Caco-2 (cell line): Measurements from ENCODE around the gene RTF1. TPM values are rescaled to one million over a fixed set of nuclear protein-coding genes. Genes with fewer than 3 reads are reported as not detected.
"Not testable (repeated sequence)": the region's sequence is repeated elsewhere in the genome, so short reads cannot be mapped to it uniquely, and the experiment has no call there.

Source experiments
- Bru-seq: library from RNA; stranded (reverse); fragments of 400-500 nt; gene quantifications from one replicate; lab custom pipeline; 2021; lab: Mats Ljungman, UMichigan
- BruChase-seq, 2 experiments: library from RNA; stranded (reverse); fragments of 400-500 nt; gene quantifications; one replicate each; lab custom pipeline; 2021; lab: Mats Ljungman, UMichigan
- BruUV-seq: library from RNA; stranded (reverse); fragments of 400-500 nt; replicated peaks from 2 replicates; lab custom pipeline; 2021; lab: Mats Ljungman, UMichigan
- CTCF ChIA-PET: fragments of 300-600 bp; sonication (Branson Sonifier 250); formaldehyde crosslinking; loops from one replicate; lab custom pipeline; 2022; ENCODE audit warnings: antibody characterized with exemption; lab: Charles Lee
- POLR2A ChIA-PET: fragments of 300-600 bp; sonication (Branson Sonifier 250); formaldehyde crosslinking; loops from one replicate; lab custom pipeline; 2022; ENCODE audit warnings: antibody characterized with exemption; lab: Charles Lee
- DNase-seq, 2 experiments: peaks; one replicate each; pipeline versions ENCODE4 v3.0.0 to v3.0.0-alpha.2; 2020 to 2022
- H3K27me3 ChIP-seq: replicated peaks from 2 replicates; pipeline ENCODE4 v1.6.0; 2011; ENCODE audit warnings: low read length; ENCODE audit not compliant: control insufficient read depth, insufficient read depth
- H3K36me3 ChIP-seq: 2 replicates; pipeline ENCODE4 v1.5.1; 2011; ENCODE audit warnings: low read length; ENCODE audit not compliant: control insufficient read depth, insufficient read depth
- H3K4me1 ChIP-seq: fragments of 250-450 bp; sonication (Bioruptor Pico); 2 replicates; pipeline ENCODE4 v1.5.1; 2020; ENCODE audit warnings: mild to moderate bottlenecking
- H3K4me3 ChIP-seq: 2 replicates; pipeline ENCODE4 v1.5.1; 2011; ENCODE audit warnings: low read depth, mild to moderate bottlenecking, control low read depth, low read length
- H3K9me3 ChIP-seq: fragments of 250-450 bp; sonication (Bioruptor Pico); 2 replicates; pipeline ENCODE4 v1.5.1; 2020; ENCODE audit warnings: mild to moderate bottlenecking, moderate library complexity
- H3K27ac Mint-ChIP-seq: one replicate; pipeline ENCODE4 v1.8.0; 2022; ENCODE audit warnings: mixed read lengths; ENCODE audit not compliant: unreplicated experiment
- H3K27me3 Mint-ChIP-seq: one replicate; pipeline ENCODE4 v1.8.0; 2022; ENCODE audit warnings: mixed read lengths; ENCODE audit not compliant: insufficient read depth, unreplicated experiment
- H3K36me3 Mint-ChIP-seq: one replicate; pipeline ENCODE4 v1.8.0; 2022; ENCODE audit warnings: mild to moderate bottlenecking, mixed read lengths; ENCODE audit not compliant: insufficient read depth, unreplicated experiment
- H3K4me1 Mint-ChIP-seq: one replicate; pipeline ENCODE4 v1.8.0; 2022; ENCODE audit warnings: low read depth, mixed read lengths; ENCODE audit not compliant: unreplicated experiment
- H3K4me3 Mint-ChIP-seq: one replicate; pipeline ENCODE4 v1.8.0; 2022; ENCODE audit warnings: mild to moderate bottlenecking, moderate library complexity, mixed read lengths; ENCODE audit not compliant: unreplicated experiment
- H3K9me3 Mint-ChIP-seq: one replicate; pipeline ENCODE4 v1.8.0; 2022; ENCODE audit warnings: mixed read lengths; ENCODE audit not compliant: unreplicated experiment
- CTCF ChIP-seq, 2 experiments: fragments of 200-600 bp in 1 of 2; IDR thresholded peaks; 1 replicate in 1 of 2; 2 replicates in 1 of 2; pipeline versions ENCODE4 v1.5.1 to v1.8.0; 2011 to 2022; ENCODE audit warnings: antibody characterized with exemption in 1 of 2, control low read depth in 1 of 2, inconsistent platforms in 1 of 2, low read depth in 1 of 2, low read length in 1 of 2, mild to moderate bottlenecking in 1 of 2, moderate library complexity in 1 of 2; ENCODE audit not compliant: insufficient read depth in 1 of 2, severe bottlenecking in 1 of 2, unreplicated experiment in 1 of 2
- intact Hi-C: fragments of 100-400 bp; cut with micrococcal nuclease; formaldehyde crosslinking; loops from one replicate; pipeline ENCODE4 v1.10.0; 2022; ENCODE audit not compliant: unreplicated experiment
- long read RNA-seq: library from polyadenylated mRNA; stranded (forward); transcript quantifications from one replicate; pipeline ENCODE4 v2.0.0, GENCODE V29; 2022
- total RNA-seq: library from RNA; stranded (reverse); gene quantifications from 2 replicates; pipeline ENCODE4 v1.2.3, GENCODE V29; 2022

RTF1 gene
- total RNA-seq (40.8 TPM in 2 replicates), Bru-seq, nascent RNA (percentile 71 among the genes with signal in this experiment), BruChase-seq, experiment 1, labeled RNA remaining after a 2-hour chase (percentile 78 among the genes with signal in this experiment), BruChase-seq, experiment 2, labeled RNA remaining after a 6-hour chase (percentile 84 among the genes with signal in this experiment)
- long read RNA-seq, full-length matches to known transcripts: 54 of 102 reads
- long read RNA-seq, partial matches to known transcripts: 38 of 102 reads
- long read RNA-seq, other reads (novel, unspliced or antisense): 10 of 102 reads

- POLR2A ChIA-PET: no interaction called here
- H3K27me3 Mint-ChIP-seq: no peaks in the 10 kb centered on the region
- H3K27ac Mint-ChIP-seq: peak within 1 kb of the TSS; percentile 94
- peaks cover 17% of the 10 kb centered on the region for H3K36me3 Mint-ChIP-seq
- no peaks in the 10 kb centered on the region for H3K9me3 ChIP-seq
- H3K4me3 Mint-ChIP-seq: peak within 1 kb of the TSS; percentile 95
- BruUV-seq: no TSS peak
- CTCF ChIA-PET: no interaction called here
- no peaks in the 10 kb centered on the region for H3K4me1 ChIP-seq
- peak; percentile 91 to 97 for DNase-seq
- no peaks in the 10 kb centered on the region for H3K9me3 Mint-ChIP-seq
- no peak for TF ChIP-seq CTCF (IDR thresholded peaks at IDR 0.05; ENCODE audit: insufficient read depth in 1 of 2, low read depth in 1 of 2, low read length in 1 of 2, severe bottlenecking in 1 of 2, unreplicated experiment in 1 of 2)
- intact Hi-C loops: no loop called here
- H3K4me1 Mint-ChIP-seq: no peaks in the 10 kb centered on the region
- peak within 1 kb of the TSS; percentile 94 for H3K4me3 ChIP-seq
- no peaks in the 10 kb centered on the region for H3K36me3 ChIP-seq
- H3K27me3 ChIP-seq: no peaks in the 10 kb centered on the region
Observed at GRCh38 chr15:41416742-41417417, at the start of gene RTF1. TSS of gene RTF1 (plus strand) at chr15:41417095. CDS start at chr15:41417116, 21 bp downstream.

GRCh38 chr15:41367418-41367817, 49.5 kb upstream of the RTF1 start:
- H3K4me3 ChIP-seq: no peak overlapping the region
- H3K27me3 ChIP-seq: no peaks in the 10 kb centered on the region
- no TSS peak for BruUV-seq
- Mint-ChIP-seq H3K4me1 (no peaks in the 10 kb centered on the region), H3K27me3 (no peaks in the 10 kb centered on the region), H3K4me3 (no peak overlapping the region), H3K9me3 (no peaks in the 10 kb centered on the region), H3K27ac (no peak overlapping the region), H3K36me3 (peaks cover 81% of the 10 kb centered on the region)
- no peak for TF ChIP-seq CTCF (IDR thresholded peaks at IDR 0.05; ENCODE audit: insufficient read depth in 1 of 2, low read depth in 1 of 2, low read length in 1 of 2, severe bottlenecking in 1 of 2, unreplicated experiment in 1 of 2)
- no peaks in the 10 kb centered on the region for H3K4me1 ChIP-seq
- ChIA-PET CTCF (no interaction called here), POLR2A (no interaction called here)
- intact Hi-C loops: no loop called here
- DNase-seq: no peak
- H3K36me3 ChIP-seq: peaks cover 3% of the 10 kb centered on the region; the same call in 1 of the 2 replicates
- H3K9me3 ChIP-seq: no peaks in the 10 kb centered on the region

GRCh38 chr15:41377978-41378377, 38.9 kb upstream of the RTF1 start:
- CTCF ChIA-PET: no interaction called here
- TF ChIP-seq CTCF (IDR thresholded peaks at IDR 0.05; ENCODE audit: insufficient read depth in 1 of 2, low read depth in 1 of 2, low read length in 1 of 2, severe bottlenecking in 1 of 2, unreplicated experiment in 1 of 2): no peak

GRCh38 chr15:41383974-41384749, 32.7 kb upstream of the RTF1 start:
- H3K9me3 Mint-ChIP-seq, H3K4me3 ChIP-seq, H3K27me3 ChIP-seq, H3K36me3 ChIP-seq, H3K9me3 ChIP-seq, intact Hi-C loops, H3K4me1 ChIP-seq, H3K27ac Mint-ChIP-seq, H3K4me1 Mint-ChIP-seq, DNase-seq, CTCF ChIA-PET, POLR2A ChIA-PET, H3K27me3 Mint-ChIP-seq, H3K4me3 Mint-ChIP-seq, BruUV-seq: not testable (repeated sequence)
- peaks cover 47% of the 10 kb centered on the region for H3K36me3 Mint-ChIP-seq

More at GRCh38 chr15:41377978-41378377, 38.9 kb upstream of the RTF1 start:
- intact Hi-C loops: no loop called here
- H3K9me3 Mint-ChIP-seq: no peaks in the 10 kb centered on the region
- H3K36me3 Mint-ChIP-seq: peaks cover 87% of the 10 kb centered on the region
- no peak overlapping the region for H3K27ac Mint-ChIP-seq
- H3K9me3 ChIP-seq: 0 out of 2 replicates have a peak, but pooled peaks cover 3% of the 10 kb centered on the region
- no peaks in the 10 kb centered on the region for H3K27me3 ChIP-seq
- H3K4me1 Mint-ChIP-seq: no peaks in the 10 kb centered on the region
- no peak for DNase-seq
- no peak overlapping the region for H3K4me3 ChIP-seq
- H3K27me3 Mint-ChIP-seq: no peaks in the 10 kb centered on the region
- no TSS peak for BruUV-seq
- H3K4me1 ChIP-seq: no peaks in the 10 kb centered on the region
- POLR2A ChIA-PET: no interaction called here
- no peaks in the 10 kb centered on the region for H3K36me3 ChIP-seq
- H3K4me3 Mint-ChIP-seq: no peak overlapping the region
